Neural cell (in vitro differentiated cells): ENCODE data around the gene HEPHL1. TPM values are rescaled to one million over a fixed set of nuclear protein-coding genes. Genes with fewer than 3 reads are reported as not detected.

ENCODE experiments used
- H2AFZ ChIP-seq: fragments of 200-600, 300-800 bp; sonication (generic), shearing (Covaris generic); 2 replicates; pipeline ENCODE4 v1.6.0; 2014; ENCODE audit warnings: low read depth, mild to moderate bottlenecking, antibody characterized with exemption, low read length, moderate library complexity
- H3F3A ChIP-seq: fragments of 200-600 bp; shearing (Covaris generic); 2 replicates; pipeline ENCODE4 v1.6.1; 2016; ENCODE audit warnings: mild to moderate bottlenecking, moderate library complexity, mixed read lengths, antibody characterized with exemption, low read length; ENCODE audit not compliant: insufficient read depth, poor library complexity, severe bottlenecking
- H3K27ac ChIP-seq: fragments of 200-600, 300-800 bp; sonication (generic), shearing (Covaris generic); 2 replicates; pipeline ENCODE4 v1.5.1; 2014; ENCODE audit warnings: mild to moderate bottlenecking, low read length, moderate library complexity
- H3K27me3 ChIP-seq: fragments of 300-800, 200-600 bp; sonication (generic), shearing (Covaris generic); 2 replicates; pipeline ENCODE4 v1.6.0; 2014; ENCODE audit warnings: mild to moderate bottlenecking, low read depth, low read length, moderate library complexity; ENCODE audit not compliant: insufficient read depth
- H3K36me3 ChIP-seq: fragments of 300-800, 200-600 bp; sonication (generic), shearing (Covaris generic); 2 replicates; pipeline ENCODE4 v1.5.1; 2014; ENCODE audit warnings: mild to moderate bottlenecking, antibody characterized with exemption, low read length, moderate library complexity; ENCODE audit not compliant: insufficient read depth
- H3K4me2 ChIP-seq: fragments of 300-800, 200-600 bp; sonication (generic), shearing (Covaris generic); 2 replicates; pipeline ENCODE4 v1.6.0; 2014; ENCODE audit warnings: mild to moderate bottlenecking, low read length
- H3K4me3 ChIP-seq: fragments of 300-800, 200-600 bp; sonication (generic), shearing (Covaris generic); 2 replicates; pipeline ENCODE4 v1.5.1; 2014; ENCODE audit warnings: mild to moderate bottlenecking, low read length, moderate library complexity
- H3K79me2 ChIP-seq: fragments of 200-600 bp; shearing (Covaris generic); replicated peaks from 2 replicates; pipeline ENCODE4 v1.6.0; 2014; ENCODE audit warnings: mild to moderate bottlenecking, low read length, moderate library complexity; ENCODE audit not compliant: insufficient read depth
- H3K9ac ChIP-seq: fragments of 300-800, 200-600 bp; sonication (generic), shearing (Covaris generic); 2 replicates; pipeline ENCODE4 v1.6.1; 2016; ENCODE audit warnings: mild to moderate bottlenecking, low read length, mixed read lengths
- H3K9me2 ChIP-seq: fragments of 200-600 bp; shearing (Covaris generic); 2 replicates; pipeline ENCODE4 v1.6.1; 2016; ENCODE audit warnings: mild to moderate bottlenecking, low read length, mixed read lengths; ENCODE audit not compliant: insufficient read depth
- H3K9me3 ChIP-seq: fragments of 200-600, 300-800 bp; sonication (generic), shearing (Covaris generic); 2 replicates; pipeline ENCODE4 v1.6.1; 2016; ENCODE audit warnings: mild to moderate bottlenecking, mixed run types, low read length, moderate library complexity, mixed read lengths
- H4K20me1 ChIP-seq: fragments of 200-600 bp; shearing (Covaris generic); 2 replicates; pipeline ENCODE4 v1.6.1; 2016; ENCODE audit warnings: mild to moderate bottlenecking, mixed run types; ENCODE audit not compliant: insufficient read depth
- CTCF ChIP-seq: fragments of 450-650 bp; IDR thresholded peaks from 2 replicates; pipeline ENCODE4 v1.5.1; 2014; ENCODE audit warnings: antibody characterized with exemption, mild to moderate bottlenecking, moderate library complexity; ENCODE audit not compliant: poor library complexity, severe bottlenecking
- EP300 ChIP-seq: fragments of 450-650 bp; conservative IDR thresholded peaks from 2 replicates; pipeline ENCODE4 v1.6.1; 2014; ENCODE audit warnings: antibody characterized with exemption, mild to moderate bottlenecking, moderate library complexity; ENCODE audit not compliant: poor library complexity, severe bottlenecking
- EZH2 ChIP-seq: fragments of 200-600, 300-800 bp; shearing (Covaris generic), sonication (generic); IDR thresholded peaks from 2 replicates; pipeline ENCODE4 v1.6.1; 2014; ENCODE audit warnings: antibody characterized with exemption, low read length, borderline replicate concordance, mild to moderate bottlenecking; ENCODE audit not compliant: insufficient read depth, poor library complexity, severe bottlenecking
- MXI1 ChIP-seq: fragments of 450-650 bp; conservative IDR thresholded peaks from 2 replicates; pipeline ENCODE4 v1.6.1; 2014; ENCODE audit warnings: antibody characterized with exemption, mild to moderate bottlenecking; ENCODE audit not compliant: poor library complexity, severe bottlenecking
- POLR2AphosphoS5 ChIP-seq: IDR thresholded peaks from 2 replicates; pipeline ENCODE4 v1.6.1; 2012
- RAD21 ChIP-seq: fragments of 450-650 bp; conservative IDR thresholded peaks from 2 replicates; pipeline ENCODE4 v1.6.1; 2014; ENCODE audit warnings: antibody characterized with exemption, mild to moderate bottlenecking, moderate library complexity
- REST ChIP-seq: IDR thresholded peaks from 2 replicates; pipeline ENCODE4 v1.6.1; 2012; ENCODE audit warnings: borderline replicate concordance
- SMC3 ChIP-seq: fragments of 450-650 bp; conservative IDR thresholded peaks from 2 replicates; pipeline ENCODE4 v1.6.1; 2014; ENCODE audit warnings: antibody characterized with exemption, mild to moderate bottlenecking, moderate library complexity; ENCODE audit not compliant: poor library complexity
- TAF1 ChIP-seq: IDR thresholded peaks from 2 replicates; pipeline ENCODE4 v1.6.1; 2012; ENCODE audit warnings: low read depth
- polyA plus RNA-seq: library from polyadenylated mRNA; depleted of rRNA; stranded (reverse); fragments of >200 nt; gene quantifications from 2 replicates; pipeline ENCODE4 v1.2.3, GENCODE V29; 2014

The HEPHL1 gene
- polyA plus RNA-seq, 1 donor from 2014 or later: not detected

GRCh38 chr11:94142308-94143281 lies 121.4 kb downstream of the HEPHL1 start:
- TF ChIP-seq EP300: no peak
- TF ChIP-seq REST: no peak
- TF ChIP-seq POLR2AphosphoS5: no peak
- TF ChIP-seq RAD21: no peak
- TF ChIP-seq CTCF: no peak
- TF ChIP-seq EZH2: no peak
- TF ChIP-seq SMC3: no peak
- TF ChIP-seq MXI1: no peak
- no peak for TF ChIP-seq TAF1
- peaks cover 98% of the 10 kb centered on the region for H3K79me2 ChIP-seq
- H3K9me2 ChIP-seq: no peaks in the 10 kb centered on the region
- H3K27ac ChIP-seq: no peak overlapping the region
- H3K36me3 ChIP-seq: no peaks in the 10 kb centered on the region
- no peak overlapping the region for H2AFZ ChIP-seq
- no peak overlapping the region for H3K4me3 ChIP-seq
- no peak overlapping the region for H3K9ac ChIP-seq
- H3K4me2 ChIP-seq: no peak overlapping the region
- no peaks in the 10 kb centered on the region for H3F3A ChIP-seq
- no peaks in the 10 kb centered on the region for H3K27me3 ChIP-seq
- no peaks in the 10 kb centered on the region for H4K20me1 ChIP-seq
- H3K9me3 ChIP-seq: no peaks in the 10 kb centered on the region

DNA sequence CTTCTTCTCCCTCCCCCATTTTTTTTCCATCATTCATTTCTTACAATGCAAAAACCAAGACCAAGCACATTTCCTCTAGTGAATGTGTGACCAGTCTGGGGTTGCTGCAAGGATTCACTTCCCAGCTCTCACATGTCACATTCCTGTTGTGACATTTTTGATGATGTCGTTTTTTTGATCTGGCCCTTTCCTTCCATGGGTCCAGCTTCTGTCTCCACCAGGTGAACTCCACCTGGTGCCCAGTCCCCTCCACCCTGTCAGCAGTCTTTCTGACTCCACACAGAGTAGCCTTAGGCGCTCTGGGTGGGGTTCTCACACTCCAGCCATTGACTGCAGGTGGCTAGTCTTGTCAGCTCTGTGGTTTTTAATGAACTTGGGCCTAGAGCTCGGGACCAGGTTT lies 123.1 kb downstream of the HEPHL1 start:
- Histone ChIP-seq H3K9me2 (no peaks in the 10 kb centered on the region), H3K4me3 (no peak overlapping the region), H3K9ac (no peak overlapping the region), H3K27me3 (no peaks in the 10 kb centered on the region), H3K4me2 (no peak overlapping the region), H3K27ac (no peak overlapping the region), H3F3A (no peaks in the 10 kb centered on the region), H2AFZ (no peak overlapping the region), H4K20me1 (no peaks in the 10 kb centered on the region), H3K36me3 (no peaks in the 10 kb centered on the region), H3K79me2 (peaks cover 98% of the 10 kb centered on the region), H3K9me3 (no peaks in the 10 kb centered on the region)
- TF ChIP-seq EZH2 (no peak), TAF1 (no peak), POLR2AphosphoS5 (no peak)
